Stimulated activated CD4-positive, alpha-beta T cell treated with anti-CD3 and anti-CD28 coated beads, TNF-alpha, amount 100 ng/mL, for 1 hour (primary cell): Measurements from ENCODE around the gene RNASE13.
"Not testable (repeated sequence)": the region's sequence is repeated elsewhere in the genome, so short reads cannot be mapped to it uniquely, and the experiment has no call there.

Experiments
- DNase-seq, 3 donors: peaks; one replicate each; pipeline ENCODE4 v3.0.0-alpha.2; 2020; ENCODE audit warnings: low read depth in 3 of 3, low spot score in 1 of 3

RNASE13 gene

GRCh38 chr14:21023817-21024584 lies 10.6 kb downstream of the RNASE13 start:
- no peak for DNase-seq

DNA sequence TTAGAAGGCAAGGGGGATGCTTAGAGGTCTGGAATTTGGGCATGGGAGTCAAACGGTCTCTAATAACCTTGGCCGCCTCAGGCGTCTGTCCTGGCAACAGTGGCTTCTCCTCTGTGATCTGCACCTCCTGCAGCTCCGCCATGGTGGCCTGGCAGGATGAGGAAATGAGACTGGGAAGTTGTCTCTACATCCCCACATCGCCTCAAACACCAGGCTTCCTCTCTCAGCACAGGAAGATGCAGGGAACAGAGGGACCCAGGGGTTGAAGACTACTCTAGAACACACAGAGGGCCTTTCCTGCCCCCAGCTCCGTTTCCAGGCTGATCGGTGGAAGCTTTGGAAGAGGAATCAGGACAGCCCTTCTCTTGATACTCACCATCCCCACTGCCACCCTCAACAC lies 11.4 kb downstream of the RNASE13 start:
- DNase-seq = no peak

GRCh38 chr14:21022686-21023085 lies 11.9 kb downstream of the RNASE13 start:
- no peak for DNase-seq

DNA sequence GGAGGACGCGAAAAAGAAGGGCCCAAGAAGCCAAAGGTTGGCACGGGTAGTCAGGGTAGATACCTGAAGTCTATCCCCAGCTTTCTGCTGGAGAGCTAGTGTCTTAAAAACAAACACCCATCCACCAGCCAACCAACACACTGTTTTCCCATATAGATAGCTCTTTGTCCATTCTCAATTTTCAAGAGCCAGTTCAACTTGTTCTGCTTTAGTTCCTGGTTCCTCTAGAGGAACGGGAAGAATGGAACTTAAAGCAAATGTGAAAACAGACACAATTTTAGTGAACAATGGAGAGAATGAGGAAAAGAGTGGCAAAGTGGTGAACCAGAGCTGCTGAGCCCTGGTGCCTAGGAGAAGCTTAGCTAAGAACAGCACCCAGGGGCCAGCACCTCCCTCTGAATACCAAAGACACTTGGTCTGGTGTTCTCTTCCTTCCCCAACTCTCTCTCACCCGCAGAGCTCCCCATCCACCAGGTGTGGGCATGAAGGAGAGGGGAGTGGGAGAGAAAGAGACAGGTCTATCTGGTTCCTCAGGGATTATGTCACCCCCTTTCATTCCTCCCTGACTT lies 13.5 kb downstream of the RNASE13 start:
- no peak for DNase-seq

DNA sequence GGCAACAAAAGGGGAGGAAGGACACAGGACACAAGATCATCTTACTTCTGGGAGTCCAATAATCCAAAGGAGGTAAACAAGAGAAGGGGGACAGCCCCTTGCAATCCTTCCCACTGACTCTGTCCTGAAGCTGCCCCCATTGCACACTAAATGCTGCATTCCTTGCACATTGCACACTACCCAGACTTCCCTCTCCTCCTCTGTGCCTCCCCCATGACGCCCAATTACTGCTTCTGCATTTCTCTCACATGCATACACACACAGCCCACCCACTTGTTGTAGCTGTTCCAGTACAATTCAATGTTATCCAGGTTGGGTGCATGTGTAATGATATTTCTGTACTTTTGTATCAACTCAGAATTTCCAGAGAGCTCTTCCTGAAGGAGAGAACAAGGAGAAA lies 15.2 kb downstream of the RNASE13 start:
- no peak for DNase-seq

- DNase-seq = no peak
Measured at GRCh38 chr14:21018781-21019180, 15.8 kb downstream of the RNASE13 start.

- no peak for DNase-seq
Measured at GRCh38 chr14:21018286-21018685, 16.3 kb downstream of the RNASE13 start.

DNA sequence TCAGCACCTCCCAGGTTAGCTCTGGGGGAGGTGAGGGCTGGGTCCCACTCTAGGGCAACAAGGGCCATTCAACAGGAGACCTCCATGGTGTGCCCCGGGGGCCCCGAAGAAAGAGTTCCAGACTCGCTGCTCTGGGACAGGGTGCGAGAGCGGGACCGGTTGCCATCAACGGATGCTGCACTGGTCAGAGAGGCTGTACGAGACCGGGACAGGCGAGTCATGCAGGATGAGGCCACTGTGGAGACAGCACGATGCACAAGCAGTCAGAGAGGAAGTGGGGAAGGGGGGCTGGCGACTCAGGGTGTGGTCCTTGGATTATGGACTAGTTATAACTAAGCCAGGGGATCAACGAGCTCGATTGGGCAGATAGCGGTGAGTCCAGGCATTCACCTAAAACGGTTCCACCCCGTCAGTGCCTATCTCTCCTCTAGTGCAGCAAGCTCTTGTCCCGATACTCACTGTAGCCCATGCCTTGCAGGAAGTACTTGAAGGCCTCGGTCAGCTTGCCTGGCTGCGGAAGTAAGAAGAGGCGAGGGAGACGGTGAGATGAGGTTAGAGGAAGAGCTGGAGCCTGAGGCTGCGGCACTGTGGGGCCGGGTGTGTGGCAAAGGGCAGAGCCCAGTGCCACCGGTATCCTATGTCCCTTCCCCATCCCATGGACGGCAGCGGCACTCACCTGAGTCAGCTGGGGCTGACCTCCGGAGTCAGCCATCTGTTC lies 16.9 kb downstream of the RNASE13 start:
- DNase-seq = no peak

GRCh38 chr14:21016413-21017190 lies 18.0 kb downstream of the RNASE13 start:
- no peak for DNase-seq

DNA sequence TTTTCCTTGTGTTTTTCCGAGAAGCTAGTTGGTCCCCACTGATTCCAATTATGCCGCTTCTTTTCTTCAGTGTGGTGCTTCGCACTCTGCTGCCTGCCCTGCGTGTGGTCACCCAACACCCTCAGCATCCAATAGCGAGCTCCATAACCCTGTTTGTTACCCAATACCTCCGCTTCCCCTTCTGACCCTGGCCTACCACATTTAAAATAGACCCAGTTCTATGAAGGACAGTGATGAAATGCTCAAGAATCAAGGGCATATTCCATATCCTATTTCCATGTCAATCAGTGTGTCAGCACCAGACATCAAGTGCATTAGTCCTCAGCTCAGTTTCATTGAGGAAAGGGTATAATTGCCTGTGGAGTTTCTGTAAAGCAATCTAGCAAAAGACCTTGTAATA lies 19.3 kb downstream of the RNASE13 start:
- DNase-seq = no peak

DNA sequence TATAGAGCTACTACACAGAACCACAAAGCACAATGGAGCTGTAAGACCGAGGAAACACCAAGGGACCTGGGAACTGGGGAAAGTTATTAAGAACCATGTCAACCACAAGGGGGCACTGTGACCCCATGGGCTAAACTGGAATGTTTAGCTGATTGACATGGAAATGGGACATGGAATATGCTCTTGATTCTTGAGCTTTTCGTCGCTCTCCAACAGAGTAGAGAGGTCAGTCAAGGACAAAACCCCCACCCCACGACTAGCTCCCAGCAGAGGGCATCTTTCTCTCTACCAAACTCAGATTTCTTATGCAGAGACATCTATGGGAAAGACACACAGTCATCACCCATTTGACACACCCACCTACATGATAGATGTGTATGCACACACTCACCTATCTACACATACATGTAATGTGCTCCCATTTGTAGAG lies 19.8 kb downstream of the RNASE13 start:
- peak; percentile 59 to 70 (median 61) for DNase-seq

DNA sequence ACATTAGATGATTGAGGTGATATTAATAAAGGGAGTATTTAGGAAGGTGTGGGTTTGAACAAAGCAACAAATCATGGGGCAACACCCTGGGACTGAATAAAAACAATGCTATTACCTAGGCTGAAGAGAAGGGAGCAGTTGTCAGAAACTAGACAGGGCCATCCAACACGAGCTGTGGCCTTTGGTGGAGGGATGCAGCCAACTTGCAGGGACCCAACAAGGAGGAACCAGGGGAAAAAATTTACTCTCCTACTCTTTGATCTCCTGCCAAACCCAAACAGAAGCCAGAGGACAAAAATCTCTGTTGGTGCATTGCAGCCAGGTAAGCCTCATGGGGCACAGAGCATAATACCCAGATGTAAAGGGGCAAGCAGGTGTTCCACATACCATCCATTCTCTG lies 23.5 kb downstream of the RNASE13 start:
- no peak for DNase-seq

GRCh38 chr14:21009721-21010120 lies 24.9 kb downstream of the RNASE13 start:
- DNase-seq = not testable (repeated sequence)

- no peak for DNase-seq
Measured at GRCh38 chr14:21003788-21004346, 30.7 kb downstream of the RNASE13 start.

DNA sequence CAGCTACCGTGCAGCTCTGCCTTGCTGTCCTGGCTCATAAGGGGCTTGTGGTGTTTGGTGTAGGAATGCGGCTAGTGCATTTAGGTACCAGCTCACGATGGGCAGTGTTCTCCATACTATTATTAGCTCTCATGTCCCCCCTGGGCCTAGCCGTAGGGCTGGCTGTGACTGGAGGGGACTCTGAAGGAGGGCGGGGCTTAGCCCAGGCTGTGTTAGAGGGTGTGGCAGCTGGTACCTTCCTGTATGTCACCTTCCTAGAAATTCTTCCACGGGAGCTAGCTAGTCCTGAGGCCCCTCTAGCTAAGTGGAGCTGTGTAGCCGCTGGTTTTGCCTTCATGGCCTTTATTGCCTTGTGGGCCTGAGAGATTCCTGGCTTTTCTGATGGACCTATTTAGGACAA lies 33.4 kb downstream of the RNASE13 start:
- DNase-seq = no peak

- no peak for DNase-seq
Measured at GRCh38 chr14:20999591-20999990, 35.0 kb downstream of the RNASE13 start.

- no peak for DNase-seq
Measured at GRCh38 chr14:20998674-20999366, 35.8 kb downstream of the RNASE13 start, which contains the start of gene SLC39A2. Gene SLC39A2 (plus strand): TSS chr14:20999293. CDS start chr14:20999447, 154 bp downstream.

GRCh38 chr14:20998139-20998538 lies 36.5 kb downstream of the RNASE13 start:
- DNase-seq = no peak

GRCh38 chr14:20997564-20997963 lies 37.0 kb downstream of the RNASE13 start:
- DNase-seq = no peak

DNA sequence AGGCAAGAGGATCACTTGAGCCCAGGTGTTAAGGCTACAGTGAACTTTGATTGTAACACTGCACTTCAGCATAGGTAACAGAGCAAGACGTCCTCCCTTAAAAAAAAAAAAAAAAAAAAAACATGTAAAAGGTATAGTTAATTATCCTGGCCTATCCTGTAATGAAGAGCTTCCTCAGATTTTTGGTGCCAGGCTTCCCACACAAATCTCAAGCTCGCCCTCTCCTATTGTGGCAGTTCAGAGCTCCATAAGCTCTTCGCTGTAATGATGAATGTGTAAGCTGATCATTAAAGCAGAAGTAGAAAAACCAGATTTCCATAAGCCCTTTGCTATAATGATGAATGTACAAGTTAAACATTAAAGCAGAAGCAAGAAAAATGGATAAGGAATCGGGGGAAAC lies 37.5 kb downstream of the RNASE13 start:
- no peak for DNase-seq
